GM18526 (cell line): ENCODE data around the gene CHST11.

Source experiments
- POLR2A ChIP-seq: IDR thresholded peaks from 3 replicates; pipeline ENCODE4 v1.6.1; 2011; ENCODE audit not compliant: insufficient read length; ENCODE audit errors: extremely low read depth

CHST11 gene

DNA sequence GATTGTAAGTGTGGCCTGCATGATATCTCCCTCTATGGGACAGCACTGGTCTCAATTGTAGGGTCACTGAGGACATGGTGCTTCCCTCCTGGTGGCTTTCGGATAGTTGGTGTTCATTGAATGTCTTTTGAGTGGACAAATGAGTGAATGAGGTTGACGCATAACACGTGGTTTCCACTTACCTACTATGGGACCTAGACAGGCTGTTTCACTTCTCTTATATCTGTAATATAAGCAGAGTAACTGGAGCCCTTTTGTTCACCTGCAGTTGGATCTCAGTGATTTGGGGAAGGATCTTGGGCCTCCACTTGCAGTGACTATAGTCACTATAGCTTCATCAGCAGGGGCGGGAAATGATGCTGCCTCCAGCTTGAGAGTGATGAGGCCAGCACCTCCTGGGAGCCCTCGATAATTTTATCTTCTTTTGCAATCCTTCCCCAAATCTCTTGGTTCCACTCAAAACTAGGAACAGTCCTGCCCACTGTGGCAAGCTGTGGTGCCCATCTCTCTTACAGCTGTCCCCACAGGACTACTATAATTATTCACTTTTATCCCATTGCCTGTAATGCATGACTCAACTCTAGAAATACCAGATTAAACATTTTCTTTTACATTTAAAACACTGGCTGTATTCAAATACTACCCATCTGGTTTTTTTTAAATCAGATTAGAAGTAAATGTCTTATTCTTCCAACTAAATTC, 242.9 kb downstream of the CHST11 start:
- TF ChIP-seq POLR2A = no peak

DNA sequence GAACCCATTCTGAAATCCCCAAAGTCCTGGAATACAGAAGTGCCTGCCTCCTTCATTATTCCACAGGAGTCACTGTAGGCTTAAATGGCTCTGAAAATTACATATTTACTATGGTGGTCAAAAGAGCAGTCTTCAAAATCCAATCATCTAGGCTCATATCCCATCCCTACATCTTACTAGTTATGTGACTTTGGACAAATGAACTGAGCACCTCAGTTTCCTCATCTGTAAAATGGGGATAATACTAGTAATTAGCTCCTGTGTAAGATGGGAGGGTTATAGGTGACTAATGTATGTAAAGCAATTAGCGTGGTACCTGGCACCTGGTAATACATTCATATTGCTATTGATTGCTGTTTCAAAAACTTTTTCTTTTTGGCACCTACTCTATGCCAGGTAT, 243.6 kb downstream of the CHST11 start:
- no peak for TF ChIP-seq POLR2A

DNA sequence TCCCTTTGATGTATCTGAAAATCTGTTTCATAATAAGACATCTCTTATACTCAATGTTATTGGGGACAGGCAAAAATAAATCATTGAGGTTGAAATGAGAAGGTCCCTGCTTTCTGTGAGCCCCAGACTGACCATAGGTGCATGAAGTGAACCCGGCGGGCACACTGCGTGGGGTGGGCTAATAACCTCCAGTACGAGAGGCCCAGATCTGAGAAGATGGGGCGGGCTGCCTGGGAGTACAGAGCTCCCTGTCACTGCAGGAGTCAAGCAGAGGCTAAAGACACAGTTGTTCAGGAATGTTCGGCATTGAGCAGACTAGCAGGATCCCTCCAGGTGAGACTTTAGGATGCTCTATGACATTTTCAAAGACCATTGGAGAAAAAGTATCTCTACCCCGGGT, 244.6 kb downstream of the CHST11 start:
- TF ChIP-seq POLR2A = no peak

DNA sequence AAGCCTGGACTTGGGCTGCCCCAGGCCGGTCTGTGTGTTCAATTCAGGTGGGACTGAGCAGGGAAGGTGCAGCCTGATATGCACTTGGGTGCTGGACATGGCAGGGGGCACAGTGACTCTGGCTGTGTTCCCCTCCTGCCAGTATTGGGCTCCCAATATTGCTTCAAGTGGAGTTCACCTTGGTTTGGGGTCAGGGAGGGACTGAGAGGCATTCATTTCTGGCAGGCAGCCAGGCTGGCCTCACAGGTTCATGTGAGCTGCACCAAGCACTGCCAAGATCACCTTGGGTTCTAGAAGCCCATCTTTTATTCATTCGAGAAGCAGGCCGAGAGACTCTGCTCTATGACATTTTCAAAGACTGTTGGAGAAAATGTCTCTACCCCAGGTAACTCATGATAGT, 245.0 kb downstream of the CHST11 start:
- TF ChIP-seq POLR2A = no peak

DNA sequence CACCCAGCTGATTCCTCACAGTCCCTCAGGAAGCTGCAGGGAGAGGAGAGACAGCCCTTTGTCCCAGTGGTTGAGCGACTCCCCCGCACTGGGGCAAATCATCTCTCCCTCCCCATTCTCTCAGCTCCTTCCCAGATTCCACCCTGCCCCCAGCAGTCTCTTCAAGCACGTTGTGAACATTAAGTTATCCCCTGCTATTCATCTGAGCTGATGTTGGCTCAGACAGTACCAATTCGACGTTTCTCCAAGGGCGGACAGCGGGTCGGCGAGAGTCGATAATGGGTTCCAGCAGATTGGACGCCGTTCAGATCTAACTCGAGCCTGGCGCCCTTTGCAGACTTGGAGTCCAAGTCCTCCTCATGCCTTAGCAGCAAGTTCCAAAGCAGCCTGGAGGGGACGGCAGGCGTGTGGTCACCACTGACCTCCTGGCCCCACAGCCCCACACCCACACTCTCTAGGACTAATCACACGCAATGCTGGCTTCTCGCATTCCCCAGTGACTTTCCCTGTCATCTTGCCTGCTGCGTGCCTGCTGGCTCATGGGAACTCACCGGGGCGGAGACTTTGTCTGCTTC, 245.9 kb downstream of the CHST11 start:
- no peak for TF ChIP-seq POLR2A

DNA sequence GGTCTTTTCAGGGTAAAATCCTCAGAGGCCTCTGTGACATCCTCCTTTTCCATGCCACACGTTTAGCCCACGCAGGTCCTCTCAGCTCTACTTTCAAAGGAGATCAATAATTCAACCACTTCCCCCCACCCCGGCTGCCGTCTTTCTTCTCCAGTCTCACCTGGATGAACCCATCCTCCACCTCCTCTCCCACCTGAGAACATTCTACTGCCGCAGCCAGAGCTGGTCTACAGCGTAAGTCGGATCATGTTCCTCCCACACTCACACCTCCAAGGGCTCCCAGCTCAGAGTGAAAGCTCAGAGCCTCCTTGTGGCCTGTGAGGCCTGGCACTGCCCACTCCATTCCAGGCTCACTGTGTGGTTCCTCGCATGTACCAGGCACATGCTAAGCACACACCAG, 246.6 kb downstream of the CHST11 start:
- TF ChIP-seq POLR2A = no peak

DNA sequence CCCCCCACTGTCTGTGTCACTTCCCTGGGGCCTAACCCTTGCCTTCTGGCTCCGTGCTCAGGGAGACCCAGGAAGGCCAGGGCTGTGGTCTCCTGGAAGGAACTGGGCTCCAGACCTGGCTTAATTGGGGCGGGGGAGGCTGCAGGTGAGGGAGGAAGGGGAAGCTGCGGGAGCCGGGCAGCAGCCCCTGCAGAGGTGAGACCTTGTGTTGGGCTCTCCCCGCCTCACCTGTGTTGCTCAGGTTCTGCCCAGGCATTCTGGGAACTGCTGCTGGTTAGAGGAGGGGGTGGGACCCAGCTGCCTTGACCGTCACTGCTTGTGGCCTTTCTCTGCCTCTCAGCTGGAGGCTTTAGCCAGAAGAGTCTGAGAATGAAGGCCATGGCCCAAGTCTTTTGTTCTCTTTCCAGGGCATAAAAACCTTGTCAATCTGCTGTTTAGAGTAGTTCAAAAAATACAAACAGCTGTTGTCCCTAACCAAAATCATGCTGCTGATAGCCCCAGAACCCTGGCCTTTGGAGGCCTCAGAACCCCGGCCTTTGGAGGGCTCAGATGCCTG, 247.6 kb downstream of the CHST11 start:
- no peak for TF ChIP-seq POLR2A

DNA sequence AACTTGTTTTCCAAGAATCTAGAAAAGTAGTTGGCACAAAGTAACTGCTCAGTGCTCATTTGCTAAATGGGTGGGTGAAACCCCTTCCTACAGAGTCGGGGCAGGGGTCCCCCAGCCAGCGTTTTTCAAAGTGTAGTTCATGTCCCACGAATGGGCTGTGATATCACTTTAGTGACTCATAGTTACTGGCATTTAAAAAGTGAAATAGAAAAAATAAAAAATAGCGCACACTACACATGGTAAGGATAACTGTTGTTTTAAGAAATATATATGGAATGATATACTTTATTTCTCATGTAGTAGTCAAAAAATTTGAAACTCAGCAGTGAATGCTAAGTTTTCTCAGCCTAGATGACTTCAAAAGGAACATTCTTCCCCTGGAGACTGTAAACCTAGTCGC, 250.4 kb downstream of the CHST11 start:
- no peak for TF ChIP-seq POLR2A

DNA sequence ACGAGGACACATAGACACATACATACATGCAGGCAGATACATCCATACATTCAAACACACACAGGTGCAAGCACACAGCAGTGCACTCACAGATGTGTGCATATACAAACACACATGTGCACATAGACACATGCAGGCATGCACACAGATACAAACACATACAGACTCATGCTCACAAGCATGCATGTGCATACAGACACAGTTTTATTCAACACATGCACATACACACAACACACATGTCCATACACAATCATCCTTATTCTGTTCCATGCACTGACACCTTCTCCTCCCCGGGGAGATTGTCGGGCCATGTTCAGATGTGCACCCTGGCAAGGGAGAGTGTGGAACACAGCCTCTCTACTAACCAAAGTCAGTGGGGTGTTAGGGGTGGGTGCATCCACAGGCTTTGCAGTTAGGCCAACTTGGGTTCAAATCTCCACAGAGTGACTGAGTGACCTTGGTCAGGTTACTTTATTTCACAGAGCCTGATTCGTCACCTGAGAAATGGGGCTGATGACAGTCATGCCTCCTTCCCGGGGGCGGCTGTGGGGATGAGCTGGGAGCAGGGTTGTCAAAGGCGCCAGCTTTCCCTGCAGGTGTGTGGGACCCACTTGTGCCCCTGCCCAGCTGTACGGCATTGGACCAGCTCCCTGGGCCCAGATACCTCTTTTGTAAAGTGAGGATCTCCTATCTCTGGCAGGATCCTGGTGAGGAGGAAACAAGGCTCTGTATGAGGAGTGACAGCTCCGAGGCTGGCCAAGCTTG, 251.2 kb downstream of the CHST11 start:
- no peak for TF ChIP-seq POLR2A

DNA sequence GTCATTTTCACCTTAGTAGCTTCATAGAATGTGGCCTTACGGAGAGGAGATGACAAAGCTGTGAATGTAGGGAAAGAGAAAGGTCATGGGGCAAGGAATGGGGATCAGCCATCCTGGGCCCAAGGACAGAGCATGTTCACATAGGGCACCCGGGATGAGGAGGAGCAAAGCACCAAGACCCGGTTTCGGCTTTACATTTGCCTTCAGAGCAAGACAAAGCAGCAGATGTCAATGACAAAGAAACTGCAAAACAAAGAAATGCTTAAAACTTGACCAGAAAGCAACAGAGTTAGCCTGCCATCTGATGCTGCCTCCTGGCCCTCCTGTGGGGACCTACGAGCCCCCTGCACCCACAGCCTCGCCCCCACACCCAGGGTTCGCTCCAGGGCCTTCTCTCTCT, 252.1 kb downstream of the CHST11 start:
- no peak for TF ChIP-seq POLR2A

DNA sequence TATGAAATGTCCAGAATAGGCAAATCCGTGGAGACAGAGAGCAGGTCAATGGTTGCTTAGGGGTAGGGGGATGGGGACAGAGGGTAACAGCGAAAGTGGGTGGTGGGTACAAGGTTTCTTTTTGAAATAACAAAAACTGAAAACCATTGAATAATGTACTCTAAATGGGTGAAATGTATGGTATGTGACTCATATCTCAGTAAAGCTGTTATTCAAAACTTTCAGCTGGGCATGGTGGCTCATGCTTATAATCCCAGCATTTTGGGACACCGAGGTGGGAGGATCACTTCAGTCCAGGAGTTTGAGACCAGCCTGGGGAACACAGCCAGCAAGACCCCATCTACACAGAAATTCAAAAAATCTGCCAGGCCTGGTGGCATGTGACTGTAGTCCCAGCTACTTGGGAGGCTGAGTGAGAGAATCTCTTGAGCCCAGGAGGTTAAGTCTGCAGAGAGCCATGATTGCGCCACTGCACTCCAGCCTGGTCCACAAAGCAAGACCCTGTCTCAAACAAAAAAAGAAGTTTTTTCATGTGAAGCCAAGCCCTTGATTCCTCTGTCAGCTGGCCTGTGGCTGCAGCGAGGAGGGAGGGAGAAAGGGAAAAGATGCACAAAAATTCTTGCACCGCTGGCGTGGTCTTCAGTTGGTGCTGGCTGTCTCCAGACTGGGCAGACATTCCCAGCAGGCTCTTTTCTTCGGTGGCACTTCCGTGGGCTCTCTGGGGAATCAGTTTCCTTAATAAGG, 253.1 kb downstream of the CHST11 start:
- no peak for TF ChIP-seq POLR2A

DNA sequence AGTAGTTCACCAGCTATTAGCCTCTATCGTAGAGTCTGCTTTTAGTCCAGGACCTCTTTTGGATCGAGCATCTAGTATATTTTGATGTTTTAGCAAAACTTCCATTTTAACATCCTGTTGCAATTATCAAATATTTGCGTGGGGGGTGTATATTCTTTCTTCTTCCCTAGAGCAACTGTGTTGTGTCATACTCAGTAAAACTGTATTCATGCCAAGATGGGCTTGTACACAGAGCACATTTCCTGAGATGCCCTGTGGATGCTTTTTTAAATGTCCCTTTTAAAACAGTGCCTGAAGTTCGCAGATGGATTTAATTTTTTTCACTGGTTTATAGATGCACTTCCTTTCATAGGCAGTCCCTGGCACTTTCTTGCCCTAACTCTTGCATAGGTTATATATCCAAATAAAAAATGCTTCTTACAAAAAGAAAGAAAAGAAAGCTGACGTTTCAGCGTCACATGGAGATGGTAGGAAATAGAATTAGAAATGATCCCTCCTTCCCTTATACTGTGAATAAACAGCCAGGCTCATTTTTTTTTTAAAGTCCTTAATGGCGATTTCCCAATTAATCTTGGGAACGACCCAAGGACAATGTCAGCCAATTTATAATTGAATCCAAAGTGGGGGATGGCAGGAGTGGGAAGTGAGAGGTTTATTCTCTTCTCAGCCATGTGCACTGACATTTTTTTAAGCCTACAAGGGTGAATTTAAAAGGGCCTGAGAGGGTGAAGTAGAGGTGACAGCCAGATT, 254.4 kb downstream of the CHST11 start:
- no peak for TF ChIP-seq POLR2A

DNA sequence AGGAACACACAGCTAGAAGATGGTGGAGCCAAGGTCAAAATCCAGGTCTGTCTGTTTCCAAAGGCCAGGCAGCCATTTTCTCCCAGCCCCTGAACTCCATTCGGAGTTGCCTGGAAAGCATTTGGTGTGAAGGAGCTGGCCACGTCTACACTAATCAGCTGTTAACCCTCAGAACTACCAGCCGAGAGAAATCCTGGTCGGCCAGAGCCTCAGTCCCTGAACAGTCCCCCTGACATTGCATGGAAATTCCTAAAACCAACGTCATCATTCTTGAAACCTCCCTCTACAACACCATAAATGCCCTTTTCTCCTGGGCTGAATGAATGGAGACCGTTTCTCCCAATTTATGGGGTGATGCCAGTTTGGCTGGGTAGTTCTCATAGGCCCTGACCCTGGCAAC, 255.7 kb downstream of the CHST11 start:
- TF ChIP-seq POLR2A = no peak

DNA sequence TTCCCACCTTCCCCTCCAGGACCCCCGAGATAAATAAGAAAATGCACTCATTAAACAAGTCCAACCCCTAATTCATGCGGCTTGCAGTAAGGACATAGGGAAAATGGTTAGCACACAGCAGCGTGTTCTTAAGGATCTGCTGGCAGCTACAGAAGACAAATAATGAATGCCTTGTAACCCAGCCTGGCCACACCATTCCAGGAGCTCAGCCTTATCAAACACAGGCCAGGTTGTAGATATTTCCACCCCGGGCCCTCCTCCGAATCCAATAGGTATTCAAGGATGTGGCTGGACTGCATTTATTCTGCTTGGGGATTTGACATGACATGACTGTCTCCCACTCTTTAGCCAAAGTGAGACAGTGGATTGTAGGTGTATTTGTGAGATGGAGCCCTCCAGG, 256.2 kb downstream of the CHST11 start:
- TF ChIP-seq POLR2A = no peak

DNA sequence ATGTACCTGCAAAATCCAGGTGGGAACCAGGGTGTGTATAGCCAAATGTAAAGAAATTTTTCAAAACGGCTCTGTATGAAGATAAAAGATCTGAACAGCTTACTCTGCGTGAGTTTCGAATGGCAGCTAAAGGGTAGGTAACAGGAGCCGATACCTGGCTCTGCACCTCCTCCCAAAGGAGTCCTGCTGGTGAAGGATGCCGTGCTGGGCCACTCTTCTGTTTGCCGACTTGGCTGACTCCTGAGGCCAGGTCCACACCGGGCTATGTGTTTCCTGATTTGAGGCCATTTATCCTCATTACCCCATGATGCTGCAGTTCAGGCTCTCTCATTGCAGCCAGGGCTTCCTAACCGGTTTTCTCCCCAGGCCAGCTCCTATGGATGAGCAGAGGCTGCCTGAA, 256.7 kb downstream of the CHST11 start:
- no peak for TF ChIP-seq POLR2A
